HEK293 (cell line): ENCODE data around the gene CLCF1.

Experiments
- KLF17 ChIP-seq: fragments of 450-650 bp; formaldehyde crosslinking; IDR thresholded peaks from 2 replicates; pipeline ENCODE4 v1.5.1; 2016; ENCODE audit warnings: missing biosample characterization, missing genetic modification characterization
- OSR2 ChIP-seq: fragments of 450-650 bp; formaldehyde crosslinking; IDR thresholded peaks from 2 replicates; pipeline ENCODE4 v1.5.1; 2016; ENCODE audit warnings: missing biosample characterization, missing genetic modification characterization
- PATZ1 ChIP-seq: fragments of 450-650 bp; formaldehyde crosslinking; IDR thresholded peaks from 2 replicates; pipeline ENCODE4 v1.5.1; 2016; ENCODE audit warnings: missing biosample characterization, missing genetic modification characterization
- PBX3 ChIP-seq: sonication (generic); formaldehyde crosslinking; IDR thresholded peaks from 2 replicates; pipeline ENCODE4 v1.8.1; 2022; ENCODE audit warnings: mild to moderate bottlenecking, moderate library complexity, missing genetic modification reagents
- SCRT1 ChIP-seq: fragments of 450-650 bp; formaldehyde crosslinking; IDR thresholded peaks from 2 replicates; pipeline ENCODE4 v1.5.1; 2016; ENCODE audit warnings: missing biosample characterization, missing genetic modification characterization, borderline replicate concordance
- ZBTB10 ChIP-seq: fragments of 450-650 bp; formaldehyde crosslinking; IDR thresholded peaks from 2 replicates; pipeline ENCODE4 v1.5.1; 2016; ENCODE audit warnings: missing biosample characterization, missing genetic modification characterization
- ZBTB17 ChIP-seq: fragments of 450-650 bp; formaldehyde crosslinking; IDR thresholded peaks from 2 replicates; pipeline ENCODE4 v1.5.1; 2016; ENCODE audit warnings: missing biosample characterization, missing genetic modification characterization
- ZBTB49 ChIP-seq: fragments of 450-650 bp; formaldehyde crosslinking; IDR thresholded peaks from 2 replicates; pipeline ENCODE4 v1.5.1; 2016; ENCODE audit warnings: missing biosample characterization, missing genetic modification characterization, low read depth
- ZEB2 ChIP-seq: fragments of 450-650 bp; formaldehyde crosslinking; IDR thresholded peaks from 2 replicates; pipeline ENCODE4 v1.5.1; 2016; ENCODE audit warnings: missing biosample characterization, missing genetic modification characterization
- ZNF10 ChIP-seq: fragments of 450-650 bp; formaldehyde crosslinking; IDR thresholded peaks from 2 replicates; pipeline ENCODE4 v1.5.1; 2017; ENCODE audit warnings: missing biosample characterization, missing genetic modification characterization
- ZNF19 ChIP-seq: fragments of 450-650 bp; formaldehyde crosslinking; IDR thresholded peaks from 2 replicates; pipeline ENCODE4; 2016; ENCODE audit warnings: missing biosample characterization, missing genetic modification characterization, low read depth
- ZNF221 ChIP-seq: fragments of 450-650 bp; formaldehyde crosslinking; IDR thresholded peaks from 2 replicates; pipeline ENCODE4 v1.5.1; 2017; ENCODE audit warnings: missing biosample characterization, missing genetic modification characterization, borderline replicate concordance
- ZNF274 ChIP-seq, 2 experiments: fragments of 200-500 bp in 1 of 2; fragments of 450-650 bp in 1 of 2; sonication (Bioruptor generic) in 1 of 2; formaldehyde crosslinking in 1 of 2; IDR thresholded peaks; 2 replicates each; pipeline versions ENCODE4 v1.5.1 to v1.6.1; 2014 to 2016; ENCODE audit warnings: borderline replicate concordance in 1 of 2, inconsistent platforms in 1 of 2, low read length in 1 of 2, missing biosample characterization in 1 of 2, missing genetic modification characterization in 1 of 2
- ZNF292 ChIP-seq: fragments of 450-650 bp; formaldehyde crosslinking; IDR thresholded peaks from 2 replicates; pipeline ENCODE4 v1.5.1; 2016; ENCODE audit warnings: low read depth, missing biosample characterization, missing genetic modification characterization, borderline replicate concordance
- ZNF354C ChIP-seq: fragments of 450-650 bp; formaldehyde crosslinking; IDR thresholded peaks from 2 replicates; pipeline ENCODE4 v1.5.1; 2016; ENCODE audit warnings: missing biosample characterization, missing genetic modification characterization, low read depth, borderline replicate concordance
- ZNF426 ChIP-seq: fragments of 450-650 bp; formaldehyde crosslinking; IDR thresholded peaks from 2 replicates; pipeline ENCODE4 v1.5.1; 2017; ENCODE audit warnings: missing biosample characterization, missing genetic modification characterization, mild to moderate bottlenecking, inconsistent platforms, moderate library complexity
- ZNF433 ChIP-seq: fragments of 450-650 bp; formaldehyde crosslinking; IDR thresholded peaks from 2 replicates; pipeline ENCODE4 v1.5.1; 2016; ENCODE audit warnings: missing biosample characterization, missing genetic modification characterization, low read depth
- ZNF513 ChIP-seq: fragments of 450-650 bp; IDR thresholded peaks from 2 replicates; pipeline ENCODE4 v1.5.1; 2018; ENCODE audit warnings: missing biosample characterization, missing genetic modification characterization
- ZNF521 ChIP-seq: fragments of 450-650 bp; formaldehyde crosslinking; IDR thresholded peaks from 2 replicates; pipeline ENCODE4 v1.5.1; 2017; ENCODE audit warnings: missing biosample characterization, mild to moderate bottlenecking, missing genetic modification characterization
- ZNF571 ChIP-seq: fragments of 450-650 bp; formaldehyde crosslinking; IDR thresholded peaks from 2 replicates; pipeline ENCODE4 v1.5.0; 2017; ENCODE audit warnings: missing biosample characterization, missing genetic modification characterization
- ZNF580 ChIP-seq: fragments of 450-650 bp; formaldehyde crosslinking; IDR thresholded peaks from 2 replicates; pipeline ENCODE4 v1.5.1; 2016; ENCODE audit warnings: missing biosample characterization, missing genetic modification characterization
- ZNF600 ChIP-seq: fragments of 450-650 bp; formaldehyde crosslinking; IDR thresholded peaks from 2 replicates; pipeline ENCODE4 v1.5.1; 2016; ENCODE audit warnings: missing biosample characterization, missing genetic modification characterization
- ZNF626 ChIP-seq: fragments of 450-650 bp; sonication (Bioruptor Pico); formaldehyde crosslinking; IDR thresholded peaks from 2 replicates; pipeline ENCODE4 v1.5.1; 2018; ENCODE audit warnings: missing biosample characterization, missing genetic modification characterization, inconsistent platforms
- ZNF791 ChIP-seq: fragments of 450-650 bp; formaldehyde crosslinking; IDR thresholded peaks from 2 replicates; pipeline ENCODE4 v1.5.1; 2016; ENCODE audit warnings: missing biosample characterization, missing genetic modification characterization
- ZNF830 ChIP-seq: fragments of 450-650 bp; IDR thresholded peaks from 2 replicates; pipeline ENCODE4 v1.5.0; 2018; ENCODE audit warnings: missing biosample characterization, missing genetic modification characterization, low read depth, mild to moderate bottlenecking, moderate library complexity
- ZXDB ChIP-seq: fragments of 450-650 bp; formaldehyde crosslinking; IDR thresholded peaks from 2 replicates; pipeline ENCODE4 v1.5.1; 2016; ENCODE audit warnings: missing biosample characterization, missing genetic modification characterization

Gene CLCF1

GRCh38 chr11:67391304-67392182 is 18.1 kb upstream of the CLCF1 start, which contains the start of gene RAD9A (continued):
- peak; percentile 58 for TF ChIP-seq PATZ1 (tag by site-specific recombination)
- 0 out of 2 replicates have a peak, but pooled peaks have one; percentile 10 for TF ChIP-seq ZNF292 (tag by site-specific recombination)
- TF ChIP-seq ZNF426 (tag by site-specific recombination): no peak
- TF ChIP-seq ZNF600: no peak
- no peak for TF ChIP-seq ZNF571 (tag by site-specific recombination)
- no peak for TF ChIP-seq ZNF791 (tag by site-specific recombination)
- TF ChIP-seq ZNF354C: no peak
- TF ChIP-seq ZEB2 (tag by site-specific recombination): 0 out of 2 replicates have a peak, but pooled peaks have one; percentile 17
- TF ChIP-seq ZBTB49 (tag by site-specific recombination): no peak
- peak; percentile 88 for TF ChIP-seq ZBTB17 (tag by site-specific recombination)
- TF ChIP-seq ZNF274 (IDR thresholded peaks at IDR 0.05; ENCODE audit: low read length): no peak
- TF ChIP-seq ZNF274 (tag by site-specific recombination; IDR thresholded peaks at IDR 0.05; ENCODE audit: borderline replicate concordance): no peak
- TF ChIP-seq KLF17 (tag by site-specific recombination): peak; percentile 59; the same call in 1 of the 2 replicates
- TF ChIP-seq PBX3 (CRISPR knock-in tag): peak; percentile 72; the same call in 1 of the 2 replicates
- no peak for TF ChIP-seq ZNF221 (tag by site-specific recombination)
- TF ChIP-seq OSR2 (tag by site-specific recombination): peak; percentile 38; the same call in 1 of the 2 replicates
- no peak for TF ChIP-seq ZNF830 (tag by site-specific recombination)
- 0 out of 2 replicates have a peak, but pooled peaks have one; percentile 25 for TF ChIP-seq ZNF433 (tag by site-specific recombination)
- TF ChIP-seq ZNF513 (tag by site-specific recombination): no peak
- TF ChIP-seq ZNF19: no peak
- peak; percentile 62; the same call in 1 of the 2 replicates for TF ChIP-seq ZBTB10 (tag by site-specific recombination)
- TF ChIP-seq ZNF521: no peak
- TF ChIP-seq ZXDB: peak; percentile 90
- no peak for TF ChIP-seq SCRT1 (tag by site-specific recombination)
- no peak for TF ChIP-seq ZNF10 (tag by site-specific recombination)
- no peak for TF ChIP-seq ZNF626 (tag by site-specific recombination)
- 0 out of 2 replicates have a peak, but pooled peaks have one; percentile 17 for TF ChIP-seq ZNF580 (tag by site-specific recombination)
